Activated naive CD8-positive, alpha-beta T cell treated with anti-CD3 and anti-CD28 coated beads, Interleukin-2, amount 50 U/mL, for 16 hours (primary cell): ENCODE results near the gene EYS.
"Not testable (repeated sequence)": the region's sequence is repeated elsewhere in the genome, so short reads cannot be mapped to it uniquely, and the experiment has no call there.

ENCODE experiments used
- DNase-seq: peaks from one replicate; pipeline ENCODE4 v3.0.0-alpha.2; 2020; ENCODE audit warnings: low read depth, low spot score

EYS gene

DNA sequence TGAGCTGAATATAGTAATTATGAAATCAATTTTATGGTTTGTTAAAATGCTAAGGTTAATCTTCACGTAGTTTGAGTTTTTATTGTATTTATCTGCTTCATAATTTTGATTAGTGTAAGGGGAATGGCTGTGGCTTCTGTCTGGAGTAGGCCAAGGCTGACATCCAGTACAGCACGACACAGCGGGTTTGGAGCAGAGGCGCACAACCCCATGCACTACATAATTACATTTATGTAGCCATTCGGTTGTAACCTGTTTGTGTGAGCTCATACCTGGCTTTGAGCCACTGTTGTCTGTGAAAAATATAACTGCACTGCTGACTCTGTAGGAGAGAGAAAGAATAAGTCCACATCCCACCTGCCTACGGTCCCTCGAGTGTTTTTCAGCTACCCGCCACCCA, 615.5 kb downstream of the EYS start:
- DNase-seq = no peak

DNA sequence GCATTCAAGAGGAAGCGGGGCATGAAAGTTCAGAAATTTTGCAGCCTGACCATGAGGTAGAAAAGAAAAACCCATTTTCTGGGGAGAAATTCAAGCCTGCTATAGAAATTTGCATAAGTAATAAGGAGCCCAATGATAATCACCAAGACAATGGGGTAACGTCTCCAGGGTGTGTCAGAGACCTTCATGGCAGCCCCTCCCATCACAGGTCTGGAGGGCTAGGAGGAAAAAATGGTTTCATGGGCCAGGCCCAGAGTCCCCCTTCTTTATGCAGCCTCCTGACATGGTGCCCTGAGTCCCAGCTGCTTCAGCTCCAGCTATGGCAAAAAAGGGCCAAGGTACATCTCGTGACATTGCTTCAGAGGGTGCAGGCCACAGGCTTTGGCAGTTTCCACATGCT, 618.5 kb downstream of the EYS start:
- DNase-seq = no peak

DNA sequence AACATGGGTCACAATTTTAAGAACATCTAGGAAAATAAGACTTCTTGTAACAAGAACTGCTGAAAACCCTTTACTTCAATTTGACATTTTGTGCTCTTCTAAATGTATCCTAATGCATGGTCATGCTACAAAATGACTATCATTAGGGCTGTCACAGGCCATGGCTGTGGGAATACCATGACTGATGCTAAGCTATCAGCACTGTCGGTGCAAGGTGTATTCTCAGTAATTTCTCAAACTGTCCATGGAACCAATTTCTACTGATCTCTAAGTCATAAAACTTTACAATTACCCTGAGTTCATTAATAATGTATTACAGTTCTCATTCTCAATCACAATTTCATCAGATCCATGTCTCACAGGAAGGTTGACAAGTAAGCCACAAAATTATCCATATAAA, 625.3 kb downstream of the EYS start:
- DNase-seq = no peak

DNA sequence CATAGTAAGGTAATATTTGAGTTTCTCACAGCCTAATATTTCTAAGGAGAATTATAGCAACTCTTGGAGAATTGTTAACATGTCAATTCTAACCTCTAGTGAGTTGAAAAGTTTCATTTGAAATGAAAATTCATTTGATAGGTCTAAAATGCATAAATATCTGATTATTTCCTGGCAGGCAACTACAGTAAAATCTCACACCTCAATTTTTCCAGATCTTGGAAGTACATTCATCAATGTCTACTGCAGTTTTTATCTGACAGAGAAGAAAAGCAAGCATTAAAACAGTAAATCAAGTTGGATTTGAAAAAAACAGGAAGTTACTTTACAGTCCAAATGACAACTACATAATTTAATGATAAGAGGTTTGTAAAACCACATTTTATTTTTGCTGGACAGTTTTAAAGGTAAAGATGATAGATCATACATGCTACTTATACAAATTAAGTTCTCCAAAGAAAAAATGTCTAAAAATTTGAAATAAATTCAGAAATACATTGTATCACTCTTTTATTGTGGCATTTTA, 631.3 kb downstream of the EYS start:
- no peak for DNase-seq

DNA sequence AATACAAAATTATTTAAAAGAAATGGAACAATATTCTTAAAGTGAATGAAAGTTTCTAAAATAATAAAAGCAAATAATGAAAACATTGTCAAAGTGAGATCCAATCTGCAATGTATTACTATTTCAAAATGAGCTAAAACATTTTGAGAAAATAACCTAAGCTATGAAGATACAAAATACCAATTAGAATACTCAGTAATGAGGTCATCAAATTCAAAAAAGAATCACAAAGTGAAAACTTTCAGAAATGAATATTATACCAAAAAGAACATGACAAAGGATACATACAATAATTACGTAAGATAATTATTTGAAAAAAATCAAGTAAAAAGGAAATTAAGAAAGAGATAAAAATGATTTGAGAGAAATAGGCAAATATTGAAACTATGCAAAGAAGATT, 634.5 kb downstream of the EYS start:
- DNase-seq = no peak

DNA sequence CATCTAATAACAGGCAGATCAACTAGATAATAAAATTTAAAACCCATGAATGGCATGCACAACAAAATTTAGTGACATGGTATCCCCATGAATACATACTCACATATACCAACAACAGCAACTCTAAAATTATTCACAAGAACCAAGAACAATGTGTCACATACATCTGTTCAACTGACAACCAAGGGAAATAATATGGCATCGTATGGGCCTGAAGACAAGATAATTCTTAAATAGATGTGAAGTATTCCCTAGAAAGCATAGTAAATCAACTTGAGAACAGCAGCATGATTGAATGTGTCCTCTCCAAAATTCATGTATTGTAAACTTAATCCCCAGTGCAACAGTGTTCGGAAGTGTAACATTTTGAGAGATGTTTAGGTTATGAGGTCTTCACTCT, 635.5 kb downstream of the EYS start:
- no peak for DNase-seq

DNA sequence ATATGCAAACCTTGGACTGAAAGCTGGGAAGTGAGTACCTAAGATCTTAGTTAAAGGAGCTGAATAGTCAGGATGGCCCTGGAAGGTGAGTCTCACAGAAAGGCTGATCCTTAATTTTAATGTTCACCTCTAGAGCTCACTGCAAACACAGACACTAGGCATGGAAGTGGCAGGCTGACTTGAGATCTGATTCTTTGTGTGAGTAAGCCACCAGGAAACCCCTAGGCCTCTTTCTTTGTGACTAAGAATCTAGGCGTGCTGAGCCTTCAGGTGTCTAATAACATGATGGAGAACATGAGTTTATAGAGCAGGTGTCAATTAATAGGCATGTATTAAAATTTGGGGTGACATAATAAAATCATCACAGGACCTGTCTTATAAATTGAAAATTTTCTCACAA, 642.2 kb downstream of the EYS start:
- DNase-seq = no peak

DNA sequence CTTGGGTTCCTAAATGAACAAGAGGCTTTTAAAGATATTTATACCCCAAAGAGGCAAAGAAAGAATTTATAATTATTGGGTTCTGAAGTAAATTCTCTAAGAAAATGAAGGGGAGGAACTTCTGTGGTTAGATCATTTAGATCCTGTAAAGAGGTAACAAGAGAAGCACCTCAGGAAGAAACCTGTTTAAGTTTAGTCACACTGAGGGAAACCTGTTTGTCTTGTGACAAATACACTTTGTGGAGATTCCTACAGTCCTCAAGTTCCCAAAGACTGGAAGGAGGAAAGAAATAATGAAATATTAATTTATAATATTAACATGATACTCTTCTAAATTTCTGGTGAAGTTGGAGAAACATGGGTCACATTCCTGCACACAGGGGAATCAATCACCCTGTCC, 647.5 kb downstream of the EYS start:
- no peak for DNase-seq

DNA sequence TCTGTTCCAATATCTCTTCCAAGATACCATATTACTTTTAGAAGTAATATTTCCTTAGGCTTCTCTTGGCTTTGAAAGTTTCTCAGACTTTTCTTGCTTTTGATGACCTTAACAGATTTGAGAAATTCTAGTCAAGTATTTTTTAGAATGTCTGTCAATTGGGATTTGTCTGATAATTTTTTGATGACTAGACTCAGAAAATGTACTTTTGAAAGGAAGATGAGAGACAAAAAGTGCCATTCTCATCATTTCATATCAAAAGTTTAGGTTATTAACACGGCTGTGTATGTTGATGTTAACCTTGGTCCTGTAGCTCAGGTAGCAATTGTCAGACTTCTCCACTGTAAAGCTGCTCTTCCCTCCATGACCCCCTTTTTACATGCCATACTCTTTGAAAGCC, 651.5 kb downstream of the EYS start:
- DNase-seq = no peak

DNA sequence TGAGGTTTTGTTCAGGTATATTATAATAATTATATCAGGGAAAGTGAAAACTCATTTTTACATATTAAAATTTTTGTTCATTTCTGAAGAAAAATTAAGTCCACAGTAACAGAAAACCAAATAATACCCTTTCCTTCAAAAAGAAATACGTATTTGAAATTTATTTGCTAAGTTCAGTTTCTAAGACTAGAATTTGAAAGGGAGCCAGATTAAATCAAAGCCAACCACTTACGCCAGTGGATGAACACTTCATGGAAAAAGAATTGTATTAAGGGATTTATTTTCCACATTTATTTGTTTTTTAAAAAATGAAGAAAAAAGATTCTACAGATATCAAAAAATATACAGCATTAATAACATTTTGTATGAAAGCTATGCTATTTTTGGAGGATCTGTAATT, 654.4 kb downstream of the EYS start:
- DNase-seq = no peak

DNA sequence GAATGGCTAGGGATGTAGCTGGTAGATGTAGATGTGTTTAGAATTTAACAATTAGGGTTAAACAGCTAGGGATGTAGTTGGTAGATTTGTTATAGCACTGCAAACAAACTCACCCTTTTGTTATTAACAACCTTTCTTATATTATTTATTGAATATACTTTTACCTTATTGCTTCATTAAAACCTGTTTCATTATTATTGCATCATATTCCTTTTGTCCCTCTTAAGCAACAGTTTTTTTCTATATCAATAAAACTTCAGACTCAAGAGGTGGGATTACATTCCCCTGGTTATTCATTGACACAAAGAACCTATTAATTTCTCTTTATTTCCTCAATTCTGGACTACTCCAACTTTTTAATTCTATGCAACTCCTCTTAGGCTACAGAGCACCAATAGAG, 661.2 kb downstream of the EYS start:
- DNase-seq = no peak

DNA sequence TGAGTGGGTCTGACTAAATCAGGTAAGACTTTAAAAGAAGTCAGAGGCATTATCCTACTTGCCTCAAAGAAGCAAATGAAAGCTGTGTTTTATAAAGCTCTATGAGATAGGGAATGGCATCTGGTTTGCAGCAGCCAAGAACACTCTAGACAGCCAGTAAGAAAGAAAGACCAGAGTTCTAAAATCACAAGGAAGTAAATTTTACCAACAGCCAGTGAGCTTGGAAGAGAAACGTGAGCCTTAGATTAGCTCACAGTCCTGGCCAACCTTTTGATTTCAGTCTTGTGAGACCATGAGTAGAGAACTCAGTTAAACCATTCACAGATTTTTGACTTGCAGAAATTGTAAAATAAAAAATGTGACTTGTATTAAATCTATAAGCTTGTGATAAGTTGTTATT, 693.0 kb downstream of the EYS start:
- DNase-seq = no peak

DNA sequence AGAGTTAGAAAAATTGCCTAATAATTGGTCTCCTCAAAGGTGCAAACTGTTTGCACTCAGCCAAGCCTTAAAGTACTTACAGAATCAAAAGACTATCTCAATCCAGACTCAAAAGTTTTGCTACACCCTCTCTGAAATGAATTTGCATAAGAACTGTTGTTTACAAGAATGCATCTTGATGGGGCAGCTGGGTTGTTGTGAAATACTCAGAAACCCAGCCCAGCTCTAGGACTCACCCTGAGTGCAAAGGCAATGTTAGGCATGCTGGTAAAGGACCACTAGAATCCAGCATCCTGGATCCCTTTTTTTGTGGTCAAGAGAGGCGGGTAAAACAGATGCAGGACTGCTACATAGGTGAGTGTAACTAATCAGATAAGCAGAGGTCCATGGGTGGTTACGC, 700.2 kb downstream of the EYS start:
- DNase-seq = no peak

DNA sequence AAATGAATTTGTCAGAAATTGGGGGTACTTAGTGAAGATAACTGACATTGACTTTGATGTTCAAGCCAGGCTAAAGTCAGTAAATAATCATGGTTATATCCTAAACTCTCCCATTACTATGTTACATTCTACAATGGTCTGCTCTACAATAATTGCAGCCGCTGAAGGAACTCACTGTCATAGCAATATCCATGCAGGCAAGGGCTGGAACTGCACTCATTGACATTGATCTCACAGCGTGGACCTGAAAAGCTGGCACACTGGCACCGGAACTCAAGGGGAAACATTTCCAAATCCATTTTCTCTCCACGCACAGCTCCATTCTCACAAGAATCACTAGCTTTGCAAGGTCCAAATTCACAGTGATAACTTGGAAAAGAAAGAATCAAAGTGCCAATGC, 702.7 kb downstream of the EYS start:
- no peak for DNase-seq

DNA sequence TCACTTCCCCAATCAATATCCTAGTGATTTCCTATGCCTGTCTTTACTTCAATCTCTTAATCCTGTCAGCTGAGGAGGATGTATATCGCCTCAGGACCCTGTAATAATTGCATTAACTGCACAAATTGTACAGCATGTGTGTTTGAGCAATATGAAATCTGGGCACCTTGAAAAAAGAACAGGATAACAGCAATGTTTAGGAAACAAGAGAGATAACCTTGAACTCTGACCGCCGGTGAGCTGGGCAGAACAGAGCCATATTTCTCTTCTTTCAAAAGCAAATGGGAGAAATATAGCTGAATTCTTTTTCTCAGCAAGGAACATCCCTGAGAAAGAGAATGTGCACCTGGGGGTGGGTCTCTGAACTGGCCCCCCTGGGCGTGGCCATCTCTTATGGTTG, 704.1 kb downstream of the EYS start:
- not testable (repeated sequence) for DNase-seq

DNA sequence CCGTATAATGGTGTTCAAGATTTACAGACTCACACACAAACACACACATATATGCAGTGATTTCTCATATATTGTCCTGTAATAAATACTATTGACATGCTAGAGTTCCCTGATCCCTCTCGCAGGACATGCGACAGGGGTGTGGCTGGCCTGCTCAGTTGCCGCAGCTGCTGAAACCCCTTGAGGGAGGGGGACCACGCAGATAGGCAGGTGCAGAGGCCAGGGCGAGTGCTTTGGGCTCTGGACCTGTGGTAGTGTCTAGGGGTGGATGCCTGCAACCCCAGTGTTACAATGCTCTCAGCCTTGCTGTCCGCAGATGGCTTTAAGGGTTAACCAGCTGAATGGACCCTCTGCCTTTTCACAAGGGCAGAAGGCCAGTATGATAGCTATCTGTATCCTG, 706.2 kb downstream of the EYS start:
- DNase-seq = no peak

DNA sequence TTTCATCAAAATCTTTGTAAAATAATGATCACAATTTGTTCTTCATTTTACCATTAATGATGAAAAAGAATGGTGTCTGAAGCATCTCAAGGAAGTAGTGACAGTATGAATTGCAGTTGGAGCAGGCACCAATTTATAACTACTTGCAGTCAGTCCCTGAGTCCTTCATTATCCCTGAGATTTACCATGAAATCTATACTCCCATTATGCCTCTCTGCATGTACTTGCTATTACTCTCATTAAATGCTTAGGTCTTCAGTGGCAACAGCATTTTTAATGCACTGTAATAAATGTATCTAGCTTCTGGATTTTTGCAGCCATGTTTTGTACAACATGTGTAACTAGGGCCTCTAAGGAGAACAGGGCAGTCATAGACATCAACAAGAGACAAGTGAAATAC, 708.8 kb downstream of the EYS start:
- DNase-seq = no peak

DNA sequence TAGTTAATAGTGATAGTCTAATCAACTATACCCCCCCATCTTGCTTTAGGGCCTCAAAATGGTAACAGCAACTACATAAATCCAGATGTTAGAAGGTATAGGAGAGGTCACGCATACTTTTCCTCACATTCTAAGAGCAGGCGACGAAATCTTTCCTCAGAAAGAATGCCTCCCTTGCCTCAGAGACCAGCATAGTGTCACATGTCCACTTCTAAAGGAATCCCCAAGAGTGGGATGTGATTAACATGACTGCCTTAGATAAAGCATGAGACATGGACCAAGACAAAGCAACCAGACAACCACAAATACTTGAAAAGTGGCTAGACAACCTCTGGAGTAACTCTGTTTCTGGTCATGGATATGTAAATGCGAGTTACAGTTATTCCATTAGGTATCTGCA, 710.7 kb downstream of the EYS start:
- DNase-seq = no peak

DNA sequence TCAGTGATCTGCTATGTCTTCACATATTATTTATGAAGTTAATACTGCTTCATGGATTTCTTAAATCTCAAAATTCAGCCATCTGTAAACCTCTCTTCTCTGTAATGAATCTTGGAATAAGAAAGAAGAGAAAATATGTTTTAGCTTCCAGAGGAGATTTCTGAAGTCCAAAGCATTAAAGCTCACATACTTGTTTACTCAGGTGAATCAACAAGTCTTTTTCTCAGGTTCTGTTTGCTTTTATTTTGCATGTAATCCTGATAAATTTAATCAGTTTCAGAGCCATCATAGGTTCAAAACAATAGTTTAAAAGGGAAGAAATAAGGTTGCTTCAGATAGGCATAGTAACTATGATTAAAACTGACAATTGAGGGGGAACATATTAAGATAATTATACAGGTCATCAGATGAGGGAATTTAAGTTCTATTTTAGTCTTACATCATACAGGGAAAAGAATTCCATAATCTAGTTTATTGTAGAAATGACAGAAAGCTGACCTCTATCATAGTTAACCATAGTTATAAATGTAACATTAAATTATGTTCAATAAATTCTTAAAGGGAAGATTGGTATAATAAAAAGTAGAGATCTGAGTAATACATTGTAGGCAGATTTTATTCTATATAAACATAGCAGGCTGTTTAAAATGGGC, 716.2 kb downstream of the EYS start:
- DNase-seq = no peak

DNA sequence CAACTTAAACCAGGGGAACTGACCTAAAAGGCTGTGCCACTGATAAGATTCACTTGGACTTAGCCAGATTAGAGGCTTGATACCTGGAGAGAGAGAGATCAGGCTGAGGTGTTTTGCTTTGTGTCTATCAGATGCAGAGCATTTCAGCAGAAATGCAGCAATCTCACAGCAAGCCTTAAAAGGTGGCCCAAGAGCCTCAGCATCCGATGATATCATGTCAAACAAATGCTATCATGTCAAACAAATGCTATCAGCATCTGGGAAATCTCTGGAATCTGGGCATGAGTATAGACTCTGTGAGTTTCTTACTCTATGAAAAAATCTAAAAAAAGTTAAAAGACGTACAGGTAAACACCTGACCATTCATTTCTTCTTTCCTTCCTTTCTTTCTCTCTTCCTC, 718.9 kb downstream of the EYS start:
- DNase-seq = no peak

DNA sequence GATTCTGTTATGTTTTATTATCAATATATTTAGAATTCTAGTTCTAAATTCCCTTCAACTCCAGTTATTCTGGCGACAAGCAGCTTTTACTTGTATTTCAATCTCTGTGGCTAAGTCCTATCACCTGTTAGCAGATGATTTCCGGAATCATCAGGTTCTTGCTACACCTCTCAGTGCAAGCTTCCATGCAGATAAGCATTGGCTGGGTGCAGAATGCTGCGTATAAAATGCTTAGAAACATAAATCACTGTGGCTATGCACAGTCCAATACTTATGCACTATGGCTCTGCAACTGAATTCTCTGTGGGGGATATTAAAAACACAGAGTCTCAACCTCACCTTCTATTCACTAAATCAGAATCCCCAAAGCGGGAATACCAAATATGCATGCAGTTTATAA, 720.0 kb downstream of the EYS start:
- DNase-seq = no peak

DNA sequence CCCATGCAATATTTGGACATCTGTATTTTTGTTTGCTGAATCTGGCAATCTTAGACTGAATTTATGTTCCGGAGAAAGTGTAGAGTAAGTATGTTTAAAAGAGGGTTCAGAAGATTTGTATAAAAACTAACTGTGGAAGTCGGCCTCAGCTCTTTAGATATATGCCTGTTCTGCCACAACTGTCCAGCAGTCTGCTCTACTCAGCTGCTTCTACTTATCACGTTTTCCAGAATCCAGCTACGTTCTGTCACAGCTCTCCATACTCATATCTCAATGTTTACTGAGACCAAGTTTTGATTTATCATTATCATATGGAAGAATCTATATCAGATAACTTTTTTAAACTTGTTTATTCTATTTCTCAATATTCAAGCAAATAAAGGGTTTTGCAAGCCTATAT, 721.3 kb downstream of the EYS start:
- no peak for DNase-seq

DNA sequence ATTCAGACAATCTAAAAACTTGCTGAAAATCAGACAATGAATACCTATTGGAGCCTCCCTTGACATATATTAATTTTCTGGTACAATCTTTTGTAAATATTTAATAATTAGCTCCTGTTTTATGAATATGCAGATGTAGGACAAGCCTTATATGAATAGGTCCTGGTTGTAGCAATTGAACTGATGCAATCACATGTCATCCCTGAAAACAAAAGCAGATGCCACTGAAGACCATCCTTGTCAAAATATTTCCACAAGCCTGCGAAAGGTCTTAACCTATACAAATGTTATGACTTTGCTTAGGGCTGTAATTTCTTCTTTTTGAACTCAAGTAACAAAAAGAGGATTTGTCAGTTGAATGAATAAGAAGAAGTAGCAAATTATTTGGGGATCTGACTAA, 722.1 kb downstream of the EYS start:
- no peak for DNase-seq

DNA sequence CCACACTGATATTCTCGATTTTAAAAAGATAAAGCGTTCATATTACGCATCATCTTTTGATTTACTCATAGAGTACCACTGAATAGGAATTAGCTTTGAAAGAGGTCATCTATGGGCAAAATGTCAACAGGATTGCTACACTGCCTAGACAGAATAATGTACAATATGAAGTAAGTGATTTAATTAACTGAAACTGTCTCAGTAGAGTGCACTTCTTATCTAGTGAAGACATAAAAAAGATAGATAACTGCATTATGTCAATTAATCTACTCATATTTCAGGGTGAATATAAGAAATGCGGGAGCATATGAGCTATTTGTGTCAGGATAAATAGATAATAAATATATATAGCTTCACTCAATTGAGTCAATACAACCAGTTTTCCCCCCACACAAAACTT, 723.9 kb downstream of the EYS start:
- DNase-seq = no peak
